ENCODE data around the gene GNPTG. TPM values are rescaled to one million over a fixed set of nuclear protein-coding genes. Genes with fewer than 3 reads are reported as not detected.

GNPTG gene
- total RNA-seq, 1 experiment from 2014 or later: 19.6 TPM

DNA sequence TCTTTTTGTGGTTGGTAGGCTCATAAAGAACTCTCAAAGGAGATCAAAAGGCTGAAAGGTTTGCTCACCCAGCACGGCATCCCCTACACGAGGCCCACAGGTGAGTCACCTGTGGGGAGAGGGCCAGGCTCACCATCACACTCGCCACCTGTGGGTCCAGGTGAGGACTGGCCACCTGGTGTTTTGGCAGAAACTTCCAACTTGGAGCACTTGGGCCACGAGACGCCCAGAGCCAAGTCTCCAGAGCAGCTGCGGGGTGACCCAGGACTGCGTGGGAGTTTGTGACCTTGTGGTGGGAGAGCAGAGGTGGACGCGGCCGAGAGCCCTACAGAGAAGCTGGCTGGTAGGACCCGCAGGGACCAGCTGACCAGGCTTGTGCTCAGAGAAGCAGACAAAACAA, 11.1 kb downstream of the GNPTG start:
- H3K36me3 ChIP-seq (ENCODE audit: insufficient read depth, low read length): 0 out of 2 replicates have a peak, but pooled peaks cover 3% of the 10 kb centered on the region
- no peak overlapping the region for H3K4me3 ChIP-seq (ENCODE audit: low read length)
- no peaks in the 10 kb centered on the region for H3K27me3 ChIP-seq (ENCODE audit: low read length)
- H2AFZ ChIP-seq (ENCODE audit: low read length): no peak overlapping the region
- DNase-seq: no peak
- H4K20me1 ChIP-seq (ENCODE audit: insufficient read depth, low read depth, low read length): no peaks in the 10 kb centered on the region
- no peak overlapping the region for H3K4me2 ChIP-seq (ENCODE audit: low read depth, low read length, poor library complexity, severe bottlenecking)
- no peaks in the 10 kb centered on the region for H3K9me2 ChIP-seq (replicated peaks; ENCODE audit: insufficient read depth, low read length)
- no peaks in the 10 kb centered on the region for H3K9me3 ChIP-seq (ENCODE audit: low read length)
- no peak overlapping the region for H3K27ac ChIP-seq (ENCODE audit: low read length)
- H3K79me2 ChIP-seq (ENCODE audit: low read length): peaks cover 21% of the 10 kb centered on the region
- no peak overlapping the region for H3K9ac ChIP-seq (ENCODE audit: low read length)
- no peaks in the 10 kb centered on the region for H3K4me1 ChIP-seq (ENCODE audit: low read length)

DNA sequence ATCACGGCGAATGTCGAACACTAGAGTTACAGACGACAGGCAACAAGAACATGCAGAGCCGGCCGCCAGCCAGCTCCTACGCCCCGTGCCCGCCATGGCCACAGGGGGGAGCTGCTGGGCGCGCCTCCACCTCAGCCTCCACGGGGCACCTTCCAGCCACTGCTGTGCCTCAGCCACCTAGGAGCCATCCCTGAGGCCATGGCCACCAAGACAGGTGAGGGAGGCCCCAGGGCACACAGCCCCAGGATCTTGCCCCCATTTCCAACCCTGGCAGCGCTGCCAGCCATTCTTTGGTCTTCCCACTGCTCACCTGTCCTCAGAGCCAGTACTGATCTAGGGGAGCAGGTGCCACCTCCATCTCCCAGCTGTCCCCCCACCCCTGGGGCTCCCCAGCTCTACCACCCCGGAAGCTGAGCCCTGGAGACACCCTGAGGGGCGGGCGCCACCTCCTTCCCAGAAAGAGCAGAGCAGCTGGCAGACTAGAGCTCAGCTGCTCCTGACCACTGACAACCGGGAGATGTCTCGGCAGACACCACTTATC, 11.8 kb downstream of the GNPTG start:
- Histone ChIP-seq H3K27ac (ENCODE audit: low read length) (no peak overlapping the region), H3K4me1 (ENCODE audit: low read length) (no peaks in the 10 kb centered on the region), H2AFZ (ENCODE audit: low read length) (no peak overlapping the region), H3K27me3 (ENCODE audit: low read length) (no peaks in the 10 kb centered on the region), H3K9me3 (ENCODE audit: low read length) (no peaks in the 10 kb centered on the region), H3K36me3 (ENCODE audit: insufficient read depth, low read length) (0 out of 2 replicates have a peak, but pooled peaks cover 3% of the 10 kb centered on the region), H3K9ac (ENCODE audit: low read length) (no peak overlapping the region), H3K4me3 (ENCODE audit: low read length) (no peak overlapping the region), H3K9me2 (replicated peaks; ENCODE audit: insufficient read depth, low read length) (no peaks in the 10 kb centered on the region), H3K4me2 (ENCODE audit: low read depth, low read length, poor library complexity, severe bottlenecking) (no peak overlapping the region), H3K79me2 (ENCODE audit: low read length) (peaks cover 21% of the 10 kb centered on the region), H4K20me1 (ENCODE audit: insufficient read depth, low read depth, low read length) (no peaks in the 10 kb centered on the region)
- DNase-seq: peak; percentile 87

DNA sequence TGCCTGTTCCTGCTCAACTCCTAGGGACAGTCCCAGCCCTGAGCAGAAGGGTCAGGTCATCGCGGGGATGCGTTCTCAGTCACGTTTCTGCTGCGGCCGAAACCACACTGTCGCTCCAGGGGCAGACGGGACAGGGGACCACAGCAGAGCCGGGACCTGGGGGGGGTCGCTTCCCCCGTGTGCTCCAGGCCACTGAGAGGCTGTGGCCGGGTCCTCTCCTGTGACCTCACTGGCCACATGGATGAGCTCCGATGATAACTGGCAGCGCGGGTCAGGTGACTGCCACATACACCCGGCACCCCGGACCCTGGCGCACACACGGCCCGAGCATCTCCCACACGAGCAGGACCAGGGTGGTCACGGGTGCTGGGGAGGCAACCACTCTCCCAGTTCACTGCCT, 12.8 kb downstream of the GNPTG start:
- no peak overlapping the region for H3K4me3 ChIP-seq (ENCODE audit: low read length)
- H3K9me2 ChIP-seq (replicated peaks; ENCODE audit: insufficient read depth, low read length): no peaks in the 10 kb centered on the region
- H3K27ac ChIP-seq (ENCODE audit: low read length): no peak overlapping the region
- no peak overlapping the region for H3K4me2 ChIP-seq (ENCODE audit: low read depth, low read length, poor library complexity, severe bottlenecking)
- H3K4me1 ChIP-seq (ENCODE audit: low read length): no peaks in the 10 kb centered on the region
- H3K36me3 ChIP-seq (ENCODE audit: insufficient read depth, low read length): 0 out of 2 replicates have a peak, but pooled peaks cover 3% of the 10 kb centered on the region
- no peaks in the 10 kb centered on the region for H3K9me3 ChIP-seq (ENCODE audit: low read length)
- H3K9ac ChIP-seq (ENCODE audit: low read length): no peak overlapping the region
- no peak for DNase-seq
- H3K79me2 ChIP-seq (ENCODE audit: low read length): peaks cover 19% of the 10 kb centered on the region
- H4K20me1 ChIP-seq (ENCODE audit: insufficient read depth, low read depth, low read length): no peaks in the 10 kb centered on the region
- no peaks in the 10 kb centered on the region for H3K27me3 ChIP-seq (ENCODE audit: low read length)
- H2AFZ ChIP-seq (ENCODE audit: low read length): no peak overlapping the region

DNA sequence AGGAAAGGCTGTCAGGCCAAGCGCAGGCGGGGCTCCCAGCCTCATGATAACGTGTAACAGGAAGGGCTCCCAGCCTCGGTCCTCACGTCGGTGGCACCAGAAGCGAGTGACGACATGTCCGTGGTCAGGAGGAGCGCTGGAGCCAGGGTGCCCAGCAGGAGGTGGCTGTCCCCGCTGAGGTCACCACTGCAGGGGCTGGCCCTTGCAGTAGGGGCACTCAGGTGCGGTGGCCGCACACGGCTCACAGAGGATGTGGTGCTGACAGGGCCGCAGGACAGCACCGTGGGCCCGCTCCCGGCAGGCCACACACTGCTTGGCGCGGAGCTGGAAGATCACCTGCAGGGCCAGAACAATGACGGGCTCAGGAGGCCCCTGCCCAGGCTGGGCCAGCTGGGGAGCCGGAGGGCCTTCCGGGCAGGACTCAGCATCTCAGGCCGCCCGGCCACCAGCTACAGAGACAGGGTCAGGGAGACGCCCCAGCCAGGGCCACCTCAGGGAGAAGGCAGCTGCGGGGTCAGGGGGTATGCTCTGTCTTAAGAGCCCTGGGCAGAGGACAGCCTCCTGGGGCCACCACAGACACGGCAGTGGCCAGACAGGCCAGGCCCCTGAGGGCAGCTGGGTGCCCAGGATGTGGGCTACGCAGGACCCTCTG, 14.5 kb downstream of the GNPTG start:
- H3K4me3 ChIP-seq (ENCODE audit: low read length): no peak overlapping the region
- no peak overlapping the region for H2AFZ ChIP-seq (ENCODE audit: low read length)
- no peak overlapping the region for H3K27ac ChIP-seq (ENCODE audit: low read length)
- no peaks in the 10 kb centered on the region for H3K4me1 ChIP-seq (ENCODE audit: low read length)
- peaks cover 13% of the 10 kb centered on the region for H3K79me2 ChIP-seq (ENCODE audit: low read length)
- no peak for DNase-seq
- no peaks in the 10 kb centered on the region for H3K9me2 ChIP-seq (replicated peaks; ENCODE audit: insufficient read depth, low read length)
- H4K20me1 ChIP-seq (ENCODE audit: insufficient read depth, low read depth, low read length): no peaks in the 10 kb centered on the region; the same call in 1 of the 2 replicates
- H3K4me2 ChIP-seq (ENCODE audit: low read depth, low read length, poor library complexity, severe bottlenecking): no peak overlapping the region
- H3K9me3 ChIP-seq (ENCODE audit: low read length): no peaks in the 10 kb centered on the region
- no peaks in the 10 kb centered on the region for H3K27me3 ChIP-seq (ENCODE audit: low read length)
- 0 out of 2 replicates have a peak, but pooled peaks cover 3% of the 10 kb centered on the region for H3K36me3 ChIP-seq (ENCODE audit: insufficient read depth, low read length)
- H3K9ac ChIP-seq (ENCODE audit: low read length): no peak overlapping the region

DNA sequence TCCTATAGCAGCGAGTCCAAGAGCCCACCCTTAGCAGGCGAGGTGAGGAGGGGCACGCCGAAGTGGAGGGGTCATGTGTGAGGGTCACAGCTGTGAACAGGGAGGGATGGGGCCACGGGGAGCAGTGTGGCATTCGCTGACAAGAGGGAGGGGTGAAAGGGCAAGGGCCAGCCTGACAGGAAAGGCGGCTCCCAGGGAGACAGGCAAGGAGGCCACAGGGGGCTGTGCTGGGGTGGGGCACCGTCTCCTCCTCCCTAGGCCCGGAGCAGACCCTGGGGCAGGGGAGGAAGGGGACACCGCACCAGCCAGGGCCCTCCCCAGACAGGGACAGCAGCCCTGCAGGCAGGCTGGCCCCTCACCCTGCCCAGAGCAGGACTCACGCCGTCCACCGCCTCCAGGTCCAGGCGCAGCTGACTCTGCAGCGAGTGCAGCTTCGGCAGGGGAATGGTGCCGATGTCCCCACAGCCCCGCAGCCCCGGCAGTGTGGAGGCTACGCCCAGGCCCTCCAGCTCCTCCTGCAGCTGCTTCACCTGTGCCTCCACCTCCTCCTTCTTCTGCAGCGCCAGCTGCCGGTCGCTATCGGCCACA, 15.1 kb downstream of the GNPTG start:
- H3K36me3 ChIP-seq (ENCODE audit: insufficient read depth, low read length): 0 out of 2 replicates have a peak, but pooled peaks cover 3% of the 10 kb centered on the region

DNA sequence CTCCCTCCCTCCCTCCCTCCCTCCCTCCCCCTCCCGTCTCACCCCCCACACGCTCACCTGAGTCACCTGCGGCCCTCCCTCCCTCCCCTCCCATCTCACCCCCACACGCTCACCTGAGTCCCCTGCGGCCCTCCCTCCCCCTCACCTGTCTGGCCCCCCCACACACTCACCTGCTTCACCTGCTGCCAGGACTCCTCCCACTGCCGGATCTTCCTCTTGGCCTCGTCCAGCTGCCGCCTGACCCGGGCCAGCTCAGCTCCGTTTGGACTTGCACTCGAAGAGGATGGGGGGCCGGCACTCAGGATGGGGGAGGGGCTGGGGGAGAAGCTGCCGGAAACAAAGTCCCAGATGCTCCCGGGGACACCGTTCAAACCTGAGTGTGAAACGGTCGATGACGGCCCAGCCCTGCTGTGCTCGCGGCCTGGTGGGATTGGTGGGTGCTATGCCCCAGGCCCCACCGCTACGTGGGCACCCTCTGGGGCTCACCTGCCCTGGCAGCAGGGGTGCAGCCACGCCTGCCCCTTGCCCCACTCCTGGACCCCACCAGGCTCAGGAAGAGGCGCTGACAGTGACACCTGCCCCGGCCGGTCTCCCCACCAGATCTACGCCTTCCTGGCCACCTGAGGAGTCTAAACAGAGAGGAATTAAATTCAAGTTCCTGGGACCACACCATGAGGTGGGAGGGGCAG, 15.9 kb downstream of the GNPTG start:
- DNase-seq: no peak
- Histone ChIP-seq H3K79me2 (ENCODE audit: low read length) (peaks cover 4% of the 10 kb centered on the region), H4K20me1 (ENCODE audit: insufficient read depth, low read depth, low read length) (no peaks in the 10 kb centered on the region; the same call in 1 of the 2 replicates), H3K4me3 (ENCODE audit: low read length) (no peak overlapping the region), H2AFZ (ENCODE audit: low read length) (no peak overlapping the region), H3K27ac (ENCODE audit: low read length) (no peak overlapping the region), H3K4me1 (ENCODE audit: low read length) (no peaks in the 10 kb centered on the region), H3K27me3 (ENCODE audit: low read length) (no peaks in the 10 kb centered on the region), H3K36me3 (ENCODE audit: insufficient read depth, low read length) (0 out of 2 replicates have a peak, but pooled peaks cover 3% of the 10 kb centered on the region), H3K9me2 (replicated peaks; ENCODE audit: insufficient read depth, low read length) (no peaks in the 10 kb centered on the region), H3K9ac (ENCODE audit: low read length) (no peak overlapping the region), H3K4me2 (ENCODE audit: low read depth, low read length, poor library complexity, severe bottlenecking) (no peak overlapping the region), H3K9me3 (ENCODE audit: low read length) (no peaks in the 10 kb centered on the region)

More for the DNA sequence above, 15.1 kb downstream of the GNPTG start:
- Histone ChIP-seq H3K4me2 (ENCODE audit: low read depth, low read length, poor library complexity, severe bottlenecking) (no peak overlapping the region), H3K27me3 (ENCODE audit: low read length) (no peaks in the 10 kb centered on the region), H3K9me3 (ENCODE audit: low read length) (no peaks in the 10 kb centered on the region), H3K9ac (ENCODE audit: low read length) (no peak overlapping the region), H2AFZ (ENCODE audit: low read length) (no peak overlapping the region), H3K4me1 (ENCODE audit: low read length) (no peaks in the 10 kb centered on the region), H4K20me1 (ENCODE audit: insufficient read depth, low read depth, low read length) (no peaks in the 10 kb centered on the region; the same call in 1 of the 2 replicates), H3K4me3 (ENCODE audit: low read length) (no peak overlapping the region), H3K9me2 (replicated peaks; ENCODE audit: insufficient read depth, low read length) (no peaks in the 10 kb centered on the region), H3K27ac (ENCODE audit: low read length) (no peak overlapping the region), H3K79me2 (ENCODE audit: low read length) (peaks cover 12% of the 10 kb centered on the region)
- no peak for DNase-seq

DNA sequence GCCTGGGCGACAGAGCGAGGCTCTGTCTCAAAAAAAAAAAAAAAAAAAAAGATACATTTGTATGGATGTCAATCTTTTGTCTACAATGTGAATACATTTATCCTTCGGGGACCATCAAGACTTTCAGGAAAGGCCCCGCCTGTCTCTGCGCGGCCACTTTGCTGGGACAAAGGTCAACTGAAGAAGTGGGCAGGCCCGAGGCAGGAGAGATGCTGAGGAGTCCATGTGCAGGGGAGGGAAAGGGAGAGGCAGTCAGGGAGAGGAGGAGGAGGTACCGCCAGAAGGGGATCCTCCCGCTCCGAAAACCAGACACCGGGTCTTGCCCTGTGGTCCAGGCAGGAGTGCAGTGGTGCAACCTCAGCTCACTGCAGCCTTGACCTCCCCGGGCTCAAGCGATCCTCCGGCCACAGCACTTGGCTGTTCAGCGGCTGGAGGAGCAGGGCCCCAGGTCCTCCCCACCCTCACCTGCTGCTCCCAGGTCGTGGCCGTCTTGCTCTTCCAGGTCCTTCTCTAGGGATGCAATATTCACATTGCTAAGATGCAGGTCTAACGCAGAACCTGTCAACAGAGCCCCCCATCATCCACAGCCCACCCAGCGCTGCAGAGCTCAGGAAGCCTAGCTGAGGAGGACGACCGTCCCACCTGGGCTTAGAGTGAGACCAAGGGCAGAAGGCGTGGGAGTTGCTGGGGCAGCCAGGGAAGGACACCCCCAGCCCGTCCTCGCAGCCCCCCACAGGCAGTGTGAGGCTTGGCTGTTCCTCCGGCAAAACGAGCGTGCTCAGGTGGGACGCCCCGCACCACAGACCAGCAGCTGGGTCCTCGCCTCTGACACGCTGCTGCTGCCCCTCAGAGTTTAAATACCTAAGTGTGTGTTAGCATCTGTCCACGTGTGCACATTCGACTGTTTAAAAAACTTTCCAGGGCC, 19.6 kb downstream of the GNPTG start:
- H3K4me3 ChIP-seq (ENCODE audit: low read length): no peak overlapping the region
- no peak overlapping the region for H3K9ac ChIP-seq (ENCODE audit: low read length)
- H3K79me2 ChIP-seq (ENCODE audit: low read length): no peaks in the 10 kb centered on the region
- no peaks in the 10 kb centered on the region for H3K9me2 ChIP-seq (replicated peaks; ENCODE audit: insufficient read depth, low read length)
- H3K36me3 ChIP-seq (ENCODE audit: insufficient read depth, low read length): no peaks in the 10 kb centered on the region
- H3K27me3 ChIP-seq (ENCODE audit: low read length): no peaks in the 10 kb centered on the region
- H3K4me1 ChIP-seq (ENCODE audit: low read length): no peaks in the 10 kb centered on the region
- no peaks in the 10 kb centered on the region for H3K9me3 ChIP-seq (ENCODE audit: low read length)
- no peak overlapping the region for H3K4me2 ChIP-seq (ENCODE audit: low read depth, low read length, poor library complexity, severe bottlenecking)
- no peak for DNase-seq
- H4K20me1 ChIP-seq (ENCODE audit: insufficient read depth, low read depth, low read length): no peaks in the 10 kb centered on the region; the same call in 1 of the 2 replicates
- no peak overlapping the region for H2AFZ ChIP-seq (ENCODE audit: low read length)
- H3K27ac ChIP-seq (ENCODE audit: low read length): no peak overlapping the region
